NT2/D1 (cell line): ENCODE results near the gene MYDGF.

Experiments
- DNase-seq: peaks from one replicate; pipeline ENCODE4 v3.0.0-alpha.2; 2011; ENCODE audit warnings: low read depth, low spot score
- H3K27me3 ChIP-seq: 2 replicates; pipeline ENCODE4 v1.6.0; 2011; ENCODE audit warnings: mild to moderate bottlenecking; ENCODE audit not compliant: insufficient read length, insufficient read depth
- H3K36me3 ChIP-seq: 2 replicates; pipeline ENCODE4 v1.6.1; 2011; ENCODE audit warnings: mild to moderate bottlenecking, low read length, mixed read lengths; ENCODE audit not compliant: insufficient read depth, insufficient read length
- H3K4me1 ChIP-seq: 2 replicates; pipeline ENCODE4 v1.5.1; 2011; ENCODE audit not compliant: insufficient read depth, insufficient read length
- H3K4me3 ChIP-seq: 2 replicates; pipeline ENCODE4 v1.5.1; 2011; ENCODE audit warnings: low read depth; ENCODE audit not compliant: insufficient read length
- H3K9ac ChIP-seq: 2 replicates; pipeline ENCODE4 v1.6.0; 2011; ENCODE audit warnings: low read depth; ENCODE audit not compliant: insufficient read length
- H3K9me3 ChIP-seq: 2 replicates; pipeline ENCODE4 v1.5.1; 2011; ENCODE audit warnings: mild to moderate bottlenecking, low read length; ENCODE audit not compliant: insufficient read depth
- SUZ12 ChIP-seq: IDR thresholded peaks from 2 replicates; pipeline ENCODE4 v1.6.1; 2011; ENCODE audit not compliant: insufficient read length, insufficient read depth; ENCODE audit errors: extremely low read depth
- YY1 ChIP-seq: IDR thresholded peaks from 2 replicates; pipeline ENCODE4 v1.6.1; 2011; ENCODE audit not compliant: insufficient read length, insufficient read depth
- ZNF274 ChIP-seq: IDR thresholded peaks from 2 replicates; pipeline ENCODE4 v1.6.1; 2011; ENCODE audit warnings: mild to moderate bottlenecking, low read depth, low read length

Gene MYDGF

DNA sequence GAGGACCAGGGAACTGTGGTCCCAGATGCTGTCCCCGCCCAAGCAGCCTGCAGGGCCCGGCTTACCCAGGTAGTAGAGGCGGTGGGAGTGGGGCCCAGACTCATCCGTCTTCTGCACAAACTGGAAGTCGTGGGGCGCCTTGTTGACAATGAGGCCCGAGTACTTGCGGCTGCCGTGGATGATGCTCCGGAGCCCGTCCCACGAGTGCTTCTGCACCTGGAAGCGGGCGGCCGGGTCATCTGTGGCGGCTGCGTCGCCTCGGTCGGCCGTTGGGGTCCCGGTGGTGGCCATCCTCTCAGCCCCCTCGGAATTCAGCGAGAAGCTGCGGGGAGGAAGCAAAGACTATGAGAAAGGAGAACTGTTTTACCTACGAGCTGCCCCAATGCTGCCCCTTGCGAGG is 43.9 kb upstream of the MYDGF start:
- Histone ChIP-seq H3K9ac (no peak overlapping the region), H3K4me1 (no peaks in the 10 kb centered on the region), H3K27me3 (no peaks in the 10 kb centered on the region), H3K36me3 (peaks cover 91% of the 10 kb centered on the region), H3K4me3 (no peak overlapping the region), H3K9me3 (no peaks in the 10 kb centered on the region)
- no peak for DNase-seq
- no peak for TF ChIP-seq YY1
- no peak for TF ChIP-seq ZNF274
- no peak for TF ChIP-seq SUZ12

- H3K4me1 ChIP-seq: no peaks in the 10 kb centered on the region
- no peak overlapping the region for H3K9ac ChIP-seq
- TF ChIP-seq ZNF274: no peak
- TF ChIP-seq YY1: no peak
- no peak for TF ChIP-seq SUZ12
- H3K27me3 ChIP-seq: no peaks in the 10 kb centered on the region
- no peak for DNase-seq
- H3K36me3 ChIP-seq: peaks cover 90% of the 10 kb centered on the region
- no peaks in the 10 kb centered on the region for H3K9me3 ChIP-seq
- H3K4me3 ChIP-seq: no peak overlapping the region
Observed at GRCh38 chr19:4713384-4713951, 43.3 kb upstream of the MYDGF start.

GRCh38 chr19:4712771-4713170 is 42.6 kb upstream of the MYDGF start:
- DNase-seq: no peak
- H3K4me1 ChIP-seq: no peaks in the 10 kb centered on the region
- peaks cover 90% of the 10 kb centered on the region for H3K36me3 ChIP-seq
- no peaks in the 10 kb centered on the region for H3K9me3 ChIP-seq
- TF ChIP-seq ZNF274: no peak
- no peak for TF ChIP-seq SUZ12
- no peak for TF ChIP-seq YY1
- no peak overlapping the region for H3K9ac ChIP-seq
- no peaks in the 10 kb centered on the region for H3K27me3 ChIP-seq
- no peak overlapping the region for H3K4me3 ChIP-seq

DNA sequence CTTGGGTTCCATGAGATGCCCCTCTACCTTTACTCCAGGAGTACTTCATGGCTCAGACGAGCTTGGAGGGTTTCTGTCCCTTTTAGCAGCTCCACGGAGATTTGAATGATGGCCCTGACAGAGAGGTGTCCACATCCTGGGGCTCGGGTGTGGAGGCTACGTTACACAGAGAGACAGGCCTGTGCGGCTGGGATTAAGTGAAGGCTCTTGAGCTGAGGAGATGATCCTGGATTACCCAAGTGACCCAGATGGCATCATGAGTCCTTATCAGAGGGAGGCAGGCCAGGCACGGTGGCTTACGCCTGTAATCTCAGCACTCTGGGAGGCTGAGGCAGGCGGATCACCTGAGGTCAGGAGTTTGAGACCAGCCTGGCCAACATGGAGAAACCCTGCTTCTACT is 41.1 kb upstream of the MYDGF start:
- H3K9me3 ChIP-seq: no peaks in the 10 kb centered on the region
- no peaks in the 10 kb centered on the region for H3K4me1 ChIP-seq
- H3K36me3 ChIP-seq: peaks cover 85% of the 10 kb centered on the region
- H3K27me3 ChIP-seq: no peaks in the 10 kb centered on the region
- H3K9ac ChIP-seq: no peak overlapping the region
- no peak for DNase-seq
- H3K4me3 ChIP-seq: no peak overlapping the region
- TF ChIP-seq YY1: no peak
- no peak for TF ChIP-seq SUZ12
- no peak for TF ChIP-seq ZNF274

- no peaks in the 10 kb centered on the region for H3K27me3 ChIP-seq
- no peak overlapping the region for H3K4me3 ChIP-seq
- no peaks in the 10 kb centered on the region for H3K4me1 ChIP-seq
- TF ChIP-seq ZNF274 (no peak), SUZ12 (no peak), YY1 (no peak)
- no peaks in the 10 kb centered on the region for H3K9me3 ChIP-seq
- H3K36me3 ChIP-seq: peaks cover 83% of the 10 kb centered on the region
- no peak for DNase-seq
- H3K9ac ChIP-seq: no peak overlapping the region
Observed at GRCh38 chr19:4710281-4710600, 40.1 kb upstream of the MYDGF start.

GRCh38 chr19:4709440-4710280 is 39.5 kb upstream of the MYDGF start:
- H3K4me3 ChIP-seq: no peak overlapping the region
- no peak for DNase-seq
- H3K9me3 ChIP-seq: no peaks in the 10 kb centered on the region
- H3K4me1 ChIP-seq: no peaks in the 10 kb centered on the region
- H3K27me3 ChIP-seq: no peaks in the 10 kb centered on the region
- no peak for TF ChIP-seq SUZ12
- no peak for TF ChIP-seq YY1
- TF ChIP-seq ZNF274: no peak
- no peak overlapping the region for H3K9ac ChIP-seq
- peaks cover 84% of the 10 kb centered on the region for H3K36me3 ChIP-seq

DNA sequence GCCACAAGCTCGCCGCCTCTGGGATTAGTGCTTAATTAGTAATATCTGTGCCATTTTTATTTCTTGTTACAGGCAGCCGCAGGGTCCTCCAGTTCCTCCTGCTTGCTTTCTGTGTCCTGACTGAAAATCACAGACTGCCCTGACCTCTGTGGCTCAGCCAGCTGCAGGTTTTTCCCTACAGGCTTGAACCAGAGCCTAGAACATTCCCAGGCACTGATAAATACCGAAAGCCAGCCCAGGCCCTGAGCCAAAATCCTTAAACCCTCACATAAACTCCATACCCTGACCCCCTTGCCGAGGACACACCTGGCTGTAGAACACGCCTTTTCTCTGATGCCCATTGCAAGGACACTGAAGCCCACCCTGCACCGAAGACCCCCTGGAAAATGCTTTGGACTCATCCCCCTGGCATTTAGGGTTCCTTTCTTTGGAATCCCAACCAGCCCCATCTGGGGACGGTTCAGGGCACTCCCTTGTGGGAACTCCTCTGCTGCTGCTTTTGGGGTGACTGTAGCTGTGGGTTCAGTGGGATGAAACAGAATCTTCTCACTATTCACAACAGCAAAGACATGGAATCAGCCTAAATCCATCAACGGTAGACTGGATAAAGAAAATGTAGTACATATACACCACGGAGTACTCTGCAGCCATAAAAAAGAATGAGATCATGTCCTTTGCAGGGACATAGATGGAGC is 38.0 kb upstream of the MYDGF start:
- Histone ChIP-seq H3K27me3 (no peaks in the 10 kb centered on the region), H3K9ac (no peak overlapping the region), H3K4me3 (no peak overlapping the region), H3K36me3 (peaks cover 83% of the 10 kb centered on the region), H3K4me1 (no peaks in the 10 kb centered on the region), H3K9me3 (no peaks in the 10 kb centered on the region)
- no peak for DNase-seq
- no peak for TF ChIP-seq SUZ12
- TF ChIP-seq ZNF274: no peak
- TF ChIP-seq YY1: no peak
